Astrocyte (in vitro differentiated cells and primary cell): ENCODE results near the gene KLHL11.

ENCODE experiments used
- EZH2 ChIP-seq: IDR thresholded peaks from 2 replicates; pipeline ENCODE4 v1.6.1; 2012; ENCODE audit warnings: mild to moderate bottlenecking, low read length, inconsistent platforms; ENCODE audit not compliant: insufficient read depth
- TF ChIP-seq, protein P1 (sequence below): IDR thresholded peaks from 2 replicates; pipeline ENCODE4 v1.5.1; 2011; ENCODE audit warnings: low read depth, mild to moderate bottlenecking, inconsistent platforms, low read length, moderate library complexity; ENCODE audit not compliant: insufficient read depth

DNA sequence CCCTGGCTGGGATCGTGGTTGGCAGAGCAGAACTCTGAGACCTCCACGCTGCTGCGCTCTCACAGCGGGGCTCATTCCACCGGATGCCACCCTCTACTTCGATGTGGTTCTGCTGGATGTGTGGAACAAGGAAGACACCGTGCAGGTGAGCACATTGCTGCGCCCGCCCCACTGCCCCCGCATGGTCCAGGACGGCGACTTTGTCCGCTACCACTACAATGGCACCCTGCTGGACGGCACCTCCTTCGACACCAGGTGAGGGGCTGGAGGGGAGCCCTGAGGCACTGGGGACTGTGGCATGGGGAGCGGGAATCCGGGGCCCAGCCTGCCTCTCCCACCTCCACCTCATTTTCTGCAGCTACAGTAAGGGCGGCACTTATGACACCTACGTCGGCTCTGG lies 47.2 kb downstream of the KLHL11 start:
- TF ChIP-seq, protein P1, sequence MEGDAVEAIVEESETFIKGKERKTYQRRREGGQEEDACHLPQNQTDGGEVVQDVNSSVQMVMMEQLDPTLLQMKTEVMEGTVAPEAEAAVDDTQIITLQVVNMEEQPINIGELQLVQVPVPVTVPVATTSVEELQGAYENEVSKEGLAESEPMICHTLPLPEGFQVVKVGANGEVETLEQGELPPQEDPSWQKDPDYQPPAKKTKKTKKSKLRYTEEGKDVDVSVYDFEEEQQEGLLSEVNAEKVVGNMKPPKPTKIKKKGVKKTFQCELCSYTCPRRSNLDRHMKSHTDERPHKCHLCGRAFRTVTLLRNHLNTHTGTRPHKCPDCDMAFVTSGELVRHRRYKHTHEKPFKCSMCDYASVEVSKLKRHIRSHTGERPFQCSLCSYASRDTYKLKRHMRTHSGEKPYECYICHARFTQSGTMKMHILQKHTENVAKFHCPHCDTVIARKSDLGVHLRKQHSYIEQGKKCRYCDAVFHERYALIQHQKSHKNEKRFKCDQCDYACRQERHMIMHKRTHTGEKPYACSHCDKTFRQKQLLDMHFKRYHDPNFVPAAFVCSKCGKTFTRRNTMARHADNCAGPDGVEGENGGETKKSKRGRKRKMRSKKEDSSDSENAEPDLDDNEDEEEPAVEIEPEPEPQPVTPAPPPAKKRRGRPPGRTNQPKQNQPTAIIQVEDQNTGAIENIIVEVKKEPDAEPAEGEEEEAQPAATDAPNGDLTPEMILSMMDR, result no peak
- TF ChIP-seq EZH2, result no peak
